GM12873 (cell line): ENCODE results near the gene E4F1.

Experiments
- TF ChIP-seq, protein P1 (sequence below): IDR thresholded peaks from 2 replicates; pipeline ENCODE4 v1.5.1; 2012; ENCODE audit warnings: low read depth, mild to moderate bottlenecking, moderate library complexity, low read length, control low read depth; ENCODE audit not compliant: insufficient read depth; ENCODE audit errors: missing control alignments

E4F1 gene

DNA sequence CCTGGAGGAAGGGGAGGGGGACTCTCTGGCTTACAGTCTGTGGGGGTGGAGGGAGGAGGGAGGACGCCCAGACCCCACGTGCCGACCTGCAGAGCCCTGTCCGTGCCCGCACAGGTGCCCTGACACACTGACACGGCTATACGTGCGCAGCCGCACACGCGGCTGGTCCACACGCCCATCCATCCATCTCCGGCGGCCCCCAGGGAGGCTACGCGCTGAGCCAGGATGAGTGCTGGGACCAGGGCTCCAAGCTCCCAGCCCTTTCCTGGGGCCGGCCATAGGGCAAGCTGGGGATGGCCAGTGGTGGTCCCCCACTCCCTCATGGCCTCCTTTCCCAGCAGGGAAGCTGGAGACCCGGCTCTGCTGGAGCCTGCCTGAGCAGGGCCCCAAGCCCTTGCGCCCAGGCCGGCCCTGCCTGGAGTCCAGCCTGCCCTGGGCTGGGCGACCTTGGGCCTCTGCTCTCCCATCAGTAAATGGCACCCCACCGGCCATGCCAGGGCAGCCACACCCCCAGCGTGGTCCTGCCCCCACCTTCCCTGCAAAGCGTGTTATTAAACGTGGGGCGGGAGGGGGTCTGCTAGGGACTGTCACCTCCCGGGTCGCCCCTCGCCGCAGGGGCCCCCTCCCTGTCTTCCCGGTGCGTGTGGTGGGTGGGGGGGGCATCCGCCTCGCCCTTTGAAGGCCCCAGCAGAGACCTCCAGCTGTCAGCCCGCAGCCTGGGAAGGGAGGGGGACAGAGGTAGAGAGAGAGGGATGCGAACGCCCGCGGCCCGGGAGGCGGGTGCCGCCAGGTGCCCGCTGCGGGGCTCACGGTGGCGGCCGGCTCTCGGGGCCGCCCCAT lies 27.8 kb upstream of the E4F1 start:
- TF ChIP-seq, protein P1, sequence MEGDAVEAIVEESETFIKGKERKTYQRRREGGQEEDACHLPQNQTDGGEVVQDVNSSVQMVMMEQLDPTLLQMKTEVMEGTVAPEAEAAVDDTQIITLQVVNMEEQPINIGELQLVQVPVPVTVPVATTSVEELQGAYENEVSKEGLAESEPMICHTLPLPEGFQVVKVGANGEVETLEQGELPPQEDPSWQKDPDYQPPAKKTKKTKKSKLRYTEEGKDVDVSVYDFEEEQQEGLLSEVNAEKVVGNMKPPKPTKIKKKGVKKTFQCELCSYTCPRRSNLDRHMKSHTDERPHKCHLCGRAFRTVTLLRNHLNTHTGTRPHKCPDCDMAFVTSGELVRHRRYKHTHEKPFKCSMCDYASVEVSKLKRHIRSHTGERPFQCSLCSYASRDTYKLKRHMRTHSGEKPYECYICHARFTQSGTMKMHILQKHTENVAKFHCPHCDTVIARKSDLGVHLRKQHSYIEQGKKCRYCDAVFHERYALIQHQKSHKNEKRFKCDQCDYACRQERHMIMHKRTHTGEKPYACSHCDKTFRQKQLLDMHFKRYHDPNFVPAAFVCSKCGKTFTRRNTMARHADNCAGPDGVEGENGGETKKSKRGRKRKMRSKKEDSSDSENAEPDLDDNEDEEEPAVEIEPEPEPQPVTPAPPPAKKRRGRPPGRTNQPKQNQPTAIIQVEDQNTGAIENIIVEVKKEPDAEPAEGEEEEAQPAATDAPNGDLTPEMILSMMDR = no peak

DNA sequence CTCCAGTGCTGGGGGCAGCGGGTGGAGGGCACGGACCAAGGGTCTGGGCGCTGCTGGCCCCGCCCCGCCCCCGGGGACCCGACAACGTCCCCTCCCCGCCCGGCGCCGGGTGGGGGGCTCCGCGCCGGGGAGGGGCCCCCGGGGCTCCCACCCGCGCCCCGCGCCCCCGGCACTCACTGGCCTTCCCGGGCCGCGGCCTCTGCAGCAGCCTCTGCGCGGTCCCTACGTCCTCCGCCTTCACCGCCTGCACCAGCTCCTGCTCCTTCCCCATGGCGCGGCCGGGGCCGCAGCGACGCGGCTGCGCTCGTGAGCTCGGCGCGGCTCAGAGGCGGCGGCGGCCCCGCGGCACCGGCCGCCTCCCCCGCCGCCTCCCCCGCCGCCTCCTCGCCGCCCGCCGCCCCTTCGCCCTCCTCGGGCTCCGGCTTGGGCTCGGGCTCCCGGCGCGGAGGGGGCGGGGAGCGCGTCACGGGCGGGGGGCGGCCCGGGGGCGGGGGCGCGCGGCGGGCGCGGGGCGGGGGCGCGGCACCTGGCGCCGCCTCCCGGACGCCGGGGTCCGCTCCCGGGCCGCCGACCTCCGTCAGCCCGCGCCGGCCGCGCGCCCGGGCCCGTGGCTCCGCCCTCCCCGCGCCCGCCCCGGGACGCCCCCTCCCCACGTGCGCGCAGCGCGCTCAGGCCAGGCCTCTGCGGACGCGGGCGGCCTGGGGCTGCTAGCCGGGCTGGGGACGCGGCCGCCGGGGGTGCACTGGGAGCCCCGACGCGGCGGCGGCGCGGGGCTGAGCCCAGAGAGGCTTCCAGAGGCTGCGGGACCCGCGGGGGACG lies 27.0 kb upstream of the E4F1 start, which contains the start of gene CASKIN1:
CASKIN1 (minus strand) TSS at position 444 of the 819 bp plus-strand sequence; CDS start at position 271, 173 bp downstream.
- TF ChIP-seq, protein P1 = no peak

DNA sequence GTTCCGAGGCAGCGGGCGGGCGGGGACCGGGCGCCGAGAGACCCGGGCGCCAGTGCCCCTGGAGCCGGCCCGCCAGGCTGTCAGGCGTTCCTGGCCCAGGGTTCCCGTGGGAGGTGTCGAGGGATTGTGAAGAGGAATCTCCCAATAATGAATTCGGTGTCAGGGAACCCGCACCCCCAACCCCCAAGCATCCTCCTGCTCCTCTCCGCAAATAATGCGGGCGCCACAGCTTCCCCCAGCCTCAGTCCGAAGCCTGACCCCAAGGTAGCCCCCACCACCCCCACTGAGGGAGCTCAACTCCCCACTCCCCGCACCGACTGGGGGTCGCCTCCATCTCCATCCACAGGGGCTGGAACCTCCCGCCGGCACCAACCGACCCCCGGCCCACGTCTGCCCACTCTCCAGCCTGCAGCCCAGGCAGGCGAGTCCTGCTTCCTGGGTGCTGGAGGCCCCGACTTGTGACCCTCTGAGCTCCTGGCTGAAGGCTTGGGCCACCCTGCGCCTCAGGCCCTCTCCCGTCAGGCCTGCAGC lies 26.3 kb upstream of the E4F1 start:
- TF ChIP-seq, protein P1 = no peak

DNA sequence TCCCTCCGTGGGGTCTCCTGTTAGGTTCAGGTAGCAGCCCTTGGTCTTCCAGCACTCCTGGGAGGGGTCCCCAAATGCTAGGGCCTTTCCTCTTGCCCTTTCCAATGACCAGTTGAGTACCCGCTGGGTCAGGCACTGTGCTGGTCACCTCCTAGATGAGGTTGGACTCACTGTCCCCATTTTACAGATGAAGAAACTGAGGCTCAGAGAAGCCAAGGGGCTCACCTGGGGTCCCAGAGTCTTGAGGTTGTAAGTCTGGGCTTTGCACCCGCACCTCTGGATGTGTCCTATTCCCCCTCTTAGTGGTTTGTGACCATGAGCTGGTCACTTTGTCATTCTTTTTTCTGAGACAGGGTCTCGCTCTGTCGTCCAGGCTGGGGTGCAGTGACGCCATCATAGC lies 25.6 kb upstream of the E4F1 start:
- TF ChIP-seq, protein P1 = no peak

DNA sequence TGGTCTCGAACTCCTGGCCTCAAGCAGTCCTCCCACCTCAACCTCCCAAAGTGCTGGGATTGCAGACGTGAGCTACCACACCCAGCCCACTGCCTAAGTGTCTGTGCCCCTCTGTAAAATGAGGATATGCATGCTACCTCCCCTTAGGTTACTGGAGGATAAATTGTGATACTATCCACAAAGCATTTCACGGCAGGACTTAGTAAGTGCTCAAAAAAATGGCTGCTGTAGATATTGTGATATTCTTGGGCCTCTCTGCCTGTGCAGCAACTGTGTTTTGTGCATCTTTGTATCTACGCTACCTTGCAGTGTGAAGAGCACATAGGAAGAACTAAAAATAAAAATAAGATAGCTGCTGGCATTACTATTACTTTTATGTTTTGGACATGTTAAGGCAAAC lies 25.1 kb upstream of the E4F1 start:
- TF ChIP-seq, protein P1 = no peak

DNA sequence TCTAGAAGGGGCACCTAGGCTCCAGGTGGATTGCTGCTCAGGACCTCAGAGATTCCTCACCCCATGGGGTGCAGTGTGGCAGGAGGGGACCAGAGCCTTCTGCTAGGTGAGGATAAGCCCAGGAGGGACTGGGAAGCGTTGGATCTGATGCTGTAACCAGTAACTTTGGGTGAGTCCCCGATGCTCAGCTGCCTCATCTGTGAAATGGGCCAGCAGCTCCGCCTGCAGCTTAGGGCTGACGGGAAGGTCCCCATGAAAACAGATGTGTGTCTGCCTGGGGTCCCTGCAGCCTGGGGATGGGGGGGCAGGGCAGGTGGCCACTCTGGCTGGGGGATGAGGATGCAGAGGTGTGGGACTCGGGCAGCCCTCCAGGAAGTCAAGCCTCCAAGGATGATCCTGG lies 24.3 kb upstream of the E4F1 start:
- TF ChIP-seq, protein P1 = no peak

DNA sequence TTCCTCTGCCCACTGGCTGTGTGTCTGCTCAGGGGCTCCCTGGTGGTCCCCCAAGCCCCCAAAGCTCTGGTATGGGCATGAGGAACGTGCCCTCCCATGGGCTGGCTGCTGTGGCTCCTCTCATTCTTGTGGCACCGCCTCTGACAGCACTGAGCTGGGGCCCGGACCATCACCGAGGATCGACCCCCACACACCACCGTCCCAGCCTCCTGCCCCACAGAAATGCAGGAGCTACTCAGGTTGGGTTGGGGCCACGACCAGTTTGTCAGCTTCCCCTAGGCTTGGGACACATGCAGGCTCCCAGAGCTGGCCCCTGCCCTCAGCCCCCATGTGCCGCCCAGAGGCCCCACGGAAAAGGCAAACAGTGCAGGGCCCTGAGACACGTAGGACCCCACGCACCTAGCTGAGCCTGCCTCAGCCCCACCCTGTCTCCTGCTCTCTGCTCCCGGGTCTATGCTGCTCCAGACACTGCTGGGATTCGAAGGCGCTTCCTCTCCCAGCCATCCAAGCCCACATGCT lies 23.7 kb upstream of the E4F1 start:
- TF ChIP-seq, protein P1 = no peak
